Right ventricle myocardium inferior (tissue), 1 donor: ENCODE measurements around the gene TBXA2R. TPM values are rescaled to one million over a fixed set of nuclear protein-coding genes. Genes with fewer than 3 reads are reported as not detected.

Experiments used
- ATAC-seq: fragments of 200-7000 bp; cut with Tn5 transposase; one replicate; pipeline ENCODE4 v1.9.1; 2020; ENCODE audit warnings: mild to moderate bottlenecking, moderate library complexity
- DNase-seq: peaks from one replicate; pipeline ENCODE4 v3.0.0; 2021; ENCODE audit errors: missing footprints
- intact Hi-C: fragments of 100-400 bp; cut with DNase I; formaldehyde crosslinking; loops from one replicate; pipeline ENCODE4 v1.11.0; 2022
- total RNA-seq: library from RNA; stranded (reverse); fragmentation: NEBNext Ultra II Directional; extraction: Animal tissue kit (Norgen Biotek cat#: 25700); gene quantifications from one replicate; pipeline ENCODE4 v1.2.1, GENCODE V29; 2021
- donor health status: DM: no; HTN: yes; CAD: no; lungs with severe emphysema.

Gene TBXA2R
- total RNA-seq, 1 donor from 2014 or later: 4.1 TPM

- intact Hi-C loops: no loop called here
- no peak for ATAC-seq
- DNase-seq: no peak
Observed at GRCh38 chr19:3546119-3546518, 60.6 kb downstream of the TBXA2R start.

GRCh38 chr19:3545669-3546034, 61.0 kb downstream of the TBXA2R start:
- intact Hi-C loops: loop anchor here (2.0 kb wide), 1 partner anchor 73 kb away; no protein-coding TSS in a partner anchor
- ATAC-seq (no peak), DNase-seq (no peak)

GRCh38 chr19:3544742-3545668, 61.7 kb downstream of the TBXA2R start:
- intact Hi-C loops: loop anchor here (2.0 kb wide), 1 partner anchor 74 kb away; no protein-coding TSS in a partner anchor
- ATAC-seq (peak; percentile 60), DNase-seq (peak; percentile 85)

Other genes with a start within 250 kb of the TBXA2R start
- 164 TPM for gene NFIC, start 240.3 kb downstream of the TBXA2R start, total RNA-seq
- not detected for gene SMIM24, start 126.3 kb downstream of the TBXA2R start, total RNA-seq
- not detected for gene SMIM44, start 123.4 kb downstream of the TBXA2R start, total RNA-seq
- 11.1 TPM for gene DOHH, start 106.2 kb downstream of the TBXA2R start, total RNA-seq
- 19.4 TPM for gene FZR1, start 100.6 kb downstream of the TBXA2R start, total RNA-seq
- not detected for gene TEKTIP1, start 67.7 kb downstream of the TBXA2R start, total RNA-seq
- 23.7 TPM for gene MFSD12, start 49.3 kb downstream of the TBXA2R start, total RNA-seq
- 37.0 TPM for gene HMG20B, start 33.9 kb downstream of the TBXA2R start, total RNA-seq
- 2.7 TPM for gene GIPC3, start 21.4 kb downstream of the TBXA2R start, total RNA-seq
- gene CACTIN, start 19.9 kb upstream of the TBXA2R start, total RNA-seq: 12.6 TPM
- gene PIP5K1C, start 93.6 kb upstream of the TBXA2R start, total RNA-seq: 34.7 TPM
- 0.62 TPM for gene TJP3, start 101.5 kb upstream of the TBXA2R start, total RNA-seq
- gene APBA3, start 154.8 kb upstream of the TBXA2R start, total RNA-seq: 12.7 TPM
- 73.8 TPM for gene MRPL54, start 155.8 kb upstream of the TBXA2R start, total RNA-seq
- gene RAX2, start 165.4 kb upstream of the TBXA2R start, total RNA-seq: not detected
- gene MATK, start 179.5 kb upstream of the TBXA2R start, total RNA-seq: 0.43 TPM